ENCODE data around the gene ZNF579. TPM values are rescaled to one million over a fixed set of nuclear protein-coding genes. Genes with fewer than 3 reads are reported as not detected.
A peak's percentile ranks its signal among the peaks of the same experiment; 100 is the strongest.

ZNF579 gene
- total and polyA plus RNA-seq, 2 of the 13 experiments (the other 11 are each of a cell fraction or from before 2014, with no cell fraction given): 2.1 to 2.9 TPM

GRCh38 chr19:55624109-55625003 is 43.7 kb upstream of the ZNF579 start, which contains the start of gene ZNF784 (continued):
- TF ChIP-seq HNF1B (CRISPR knock-in tag; IDR thresholded peaks at IDR 0.05) (peak; percentile 57; the same call in 1 of the 2 replicates), SP5 (CRISPR knock-in tag; IDR thresholded peaks at IDR 0.05; ENCODE audit: borderline replicate concordance, low read depth) (peak; percentile 60; the same call in 1 of the 2 replicates), SALL2 (CRISPR knock-in tag; IDR thresholded peaks at IDR 0.05) (no peak), PHB2 (IDR thresholded peaks at IDR 0.05; ENCODE audit: partially characterized antibody) (no peak), ZNF382 (CRISPR knock-in tag; IDR thresholded peaks at IDR 0.05; ENCODE audit: borderline replicate concordance) (no peak), RBFOX2 (IDR thresholded peaks at IDR 0.05; ENCODE audit: low read depth, low read length) (peak; percentile 93), ZNF136 (CRISPR knock-in tag; IDR thresholded peaks at IDR 0.05; ENCODE audit: low read depth) (no peak), SRSF1 (optimal IDR thresholded peaks at IDR 0.05; ENCODE audit: low read depth, low read length) (no peak), EZH2 (conservative IDR thresholded peaks at IDR 0.05; ENCODE audit: low read depth, low read length) (no peak), ZNF318 (CRISPR knock-in tag; IDR thresholded peaks at IDR 0.05) (0 out of 2 replicates have a peak, but pooled peaks have one; percentile 25), RAD21 (CRISPR knock-in tag; IDR thresholded peaks at IDR 0.05) (no peak), ZFP36L1 (CRISPR knock-in tag; IDR thresholded peaks at IDR 0.05) (no peak)
- TF ChIP-seq, protein P1, sequence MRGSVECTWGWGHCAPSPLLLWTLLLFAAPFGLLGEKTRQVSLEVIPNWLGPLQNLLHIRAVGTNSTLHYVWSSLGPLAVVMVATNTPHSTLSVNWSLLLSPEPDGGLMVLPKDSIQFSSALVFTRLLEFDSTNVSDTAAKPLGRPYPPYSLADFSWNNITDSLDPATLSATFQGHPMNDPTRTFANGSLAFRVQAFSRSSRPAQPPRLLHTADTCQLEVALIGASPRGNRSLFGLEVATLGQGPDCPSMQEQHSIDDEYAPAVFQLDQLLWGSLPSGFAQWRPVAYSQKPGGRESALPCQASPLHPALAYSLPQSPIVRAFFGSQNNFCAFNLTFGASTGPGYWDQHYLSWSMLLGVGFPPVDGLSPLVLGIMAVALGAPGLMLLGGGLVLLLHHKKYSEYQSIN (CRISPR knock-in tag; IDR thresholded peaks at IDR 0.05; ENCODE audit: borderline replicate concordance): no peak
- TF ChIP-seq, protein P2, sequence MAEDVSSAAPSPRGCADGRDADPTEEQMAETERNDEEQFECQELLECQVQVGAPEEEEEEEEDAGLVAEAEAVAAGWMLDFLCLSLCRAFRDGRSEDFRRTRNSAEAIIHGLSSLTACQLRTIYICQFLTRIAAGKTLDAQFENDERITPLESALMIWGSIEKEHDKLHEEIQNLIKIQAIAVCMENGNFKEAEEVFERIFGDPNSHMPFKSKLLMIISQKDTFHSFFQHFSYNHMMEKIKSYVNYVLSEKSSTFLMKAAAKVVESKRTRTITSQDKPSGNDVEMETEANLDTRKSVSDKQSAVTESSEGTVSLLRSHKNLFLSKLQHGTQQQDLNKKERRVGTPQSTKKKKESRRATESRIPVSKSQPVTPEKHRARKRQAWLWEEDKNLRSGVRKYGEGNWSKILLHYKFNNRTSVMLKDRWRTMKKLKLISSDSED (CRISPR knock-in tag; IDR thresholded peaks at IDR 0.05): no peak
